Measurements from ENCODE around the gene NDUFS6. TPM values are rescaled to one million over a fixed set of nuclear protein-coding genes. Genes with fewer than 3 reads are reported as not detected.

The NDUFS6 gene
- total and polyA plus RNA-seq, 4 donors: 12.5 to 98.9 (median 62.0) TPM

- Histone ChIP-seq H3K27ac (ENCODE audit: low read depth, low read length) (no peak overlapping the region), H3K4me3 (ENCODE audit: low read depth, low read length) (no peak overlapping the region), H3K27me3 (ENCODE audit: control insufficient read depth, insufficient read depth, low read length) (no peaks in the 10 kb centered on the region), H3K9me3 (ENCODE audit: control insufficient read depth, insufficient read depth, low read length) (no peaks in the 10 kb centered on the region), H3K4me1 (ENCODE audit: control insufficient read depth, insufficient read depth, low read length) (no peaks in the 10 kb centered on the region), H3K36me3 (ENCODE audit: control insufficient read depth, insufficient read depth, low read length) (no peaks in the 10 kb centered on the region)
- no peak for DNase-seq (ENCODE audit: low read depth in 4 of 6, low spot score in 6 of 6)
- WGBS (ENCODE audit: insufficient coverage): 100% methylated on average over 2 of the region's 3 CpGs
Measured at GRCh38 chr5:1758574-1758973, 42.6 kb upstream of the NDUFS6 start.

- no peak for DNase-seq (ENCODE audit: low read depth in 4 of 6, low spot score in 6 of 6)
- 88% methylated on average over 8 of the region's 13 CpGs for WGBS (ENCODE audit: insufficient coverage)
Measured at GRCh38 chr5:1759378-1759970, 41.7 kb upstream of the NDUFS6 start.

GRCh38 chr5:1760231-1760630, 41.0 kb upstream of the NDUFS6 start:
- WGBS (ENCODE audit: insufficient coverage): no CpG with 5 or more reads among the region's 4 CpGs
- Histone ChIP-seq H3K9me3 (ENCODE audit: control insufficient read depth, insufficient read depth, low read length) (no peaks in the 10 kb centered on the region), H3K4me3 (ENCODE audit: low read depth, low read length) (no peak overlapping the region), H3K4me1 (ENCODE audit: control insufficient read depth, insufficient read depth, low read length) (no peaks in the 10 kb centered on the region), H3K36me3 (ENCODE audit: control insufficient read depth, insufficient read depth, low read length) (no peaks in the 10 kb centered on the region), H3K27me3 (ENCODE audit: control insufficient read depth, insufficient read depth, low read length) (peaks cover 3% of the 10 kb centered on the region), H3K27ac (ENCODE audit: low read depth, low read length) (no peak overlapping the region)
- peak in 1 of 6 donors; percentile 78 for DNase-seq (ENCODE audit: low read depth in 4 of 6, low spot score in 6 of 6)

More at GRCh38 chr5:1759378-1759970, 41.7 kb upstream of the NDUFS6 start:
- Histone ChIP-seq H3K36me3 (ENCODE audit: control insufficient read depth, insufficient read depth, low read length) (no peaks in the 10 kb centered on the region), H3K9me3 (ENCODE audit: control insufficient read depth, insufficient read depth, low read length) (no peaks in the 10 kb centered on the region), H3K4me1 (ENCODE audit: control insufficient read depth, insufficient read depth, low read length) (no peaks in the 10 kb centered on the region), H3K4me3 (ENCODE audit: low read depth, low read length) (no peak overlapping the region), H3K27ac (ENCODE audit: low read depth, low read length) (no peak overlapping the region), H3K27me3 (ENCODE audit: control insufficient read depth, insufficient read depth, low read length) (no peaks in the 10 kb centered on the region)

- no peak for DNase-seq (ENCODE audit: low read depth in 4 of 6, low spot score in 6 of 6)
- H3K4me1 ChIP-seq (ENCODE audit: control insufficient read depth, insufficient read depth, low read length): no peaks in the 10 kb centered on the region
- peaks cover 3% of the 10 kb centered on the region for H3K27me3 ChIP-seq (ENCODE audit: control insufficient read depth, insufficient read depth, low read length)
- WGBS (ENCODE audit: insufficient coverage): 84% methylated on average over 28 of the region's 28 CpGs
- H3K27ac ChIP-seq (ENCODE audit: low read depth, low read length): no peak overlapping the region
- no peak overlapping the region for H3K4me3 ChIP-seq (ENCODE audit: low read depth, low read length)
- no peaks in the 10 kb centered on the region for H3K9me3 ChIP-seq (ENCODE audit: control insufficient read depth, insufficient read depth, low read length)
- H3K36me3 ChIP-seq (ENCODE audit: control insufficient read depth, insufficient read depth, low read length): no peaks in the 10 kb centered on the region
Measured at GRCh38 chr5:1760656-1761452, 40.4 kb upstream of the NDUFS6 start.

GRCh38 chr5:1761453-1761755, 39.8 kb upstream of the NDUFS6 start:
- DNase-seq (ENCODE audit: low read depth in 4 of 6, low spot score in 6 of 6): no peak
- Histone ChIP-seq H3K36me3 (ENCODE audit: control insufficient read depth, insufficient read depth, low read length) (no peaks in the 10 kb centered on the region), H3K9me3 (ENCODE audit: control insufficient read depth, insufficient read depth, low read length) (no peaks in the 10 kb centered on the region), H3K4me3 (ENCODE audit: low read depth, low read length) (no peak overlapping the region), H3K27me3 (ENCODE audit: control insufficient read depth, insufficient read depth, low read length) (peaks cover 3% of the 10 kb centered on the region), H3K4me1 (ENCODE audit: control insufficient read depth, insufficient read depth, low read length) (no peaks in the 10 kb centered on the region), H3K27ac (ENCODE audit: low read depth, low read length) (no peak overlapping the region)
- WGBS (ENCODE audit: insufficient coverage): 90% methylated on average over 10 of the region's 11 CpGs

- Histone ChIP-seq H3K4me3 (ENCODE audit: low read depth, low read length) (no peak overlapping the region), H3K9me3 (ENCODE audit: control insufficient read depth, insufficient read depth, low read length) (no peaks in the 10 kb centered on the region), H3K27ac (ENCODE audit: low read depth, low read length) (no peak overlapping the region), H3K4me1 (ENCODE audit: control insufficient read depth, insufficient read depth, low read length) (no peaks in the 10 kb centered on the region), H3K36me3 (ENCODE audit: control insufficient read depth, insufficient read depth, low read length) (no peaks in the 10 kb centered on the region), H3K27me3 (ENCODE audit: control insufficient read depth, insufficient read depth, low read length) (peaks cover 3% of the 10 kb centered on the region)
- WGBS (ENCODE audit: insufficient coverage): 80% methylated on average over 23 of the region's 25 CpGs
- DNase-seq (ENCODE audit: low read depth in 4 of 6, low spot score in 6 of 6): no peak
Measured at GRCh38 chr5:1762121-1762882, 38.9 kb upstream of the NDUFS6 start.

GRCh38 chr5:1762883-1763547, 38.2 kb upstream of the NDUFS6 start:
- Histone ChIP-seq H3K4me1 (ENCODE audit: control insufficient read depth, insufficient read depth, low read length) (no peaks in the 10 kb centered on the region), H3K27ac (ENCODE audit: low read depth, low read length) (no peak overlapping the region), H3K27me3 (ENCODE audit: control insufficient read depth, insufficient read depth, low read length) (peaks cover 3% of the 10 kb centered on the region), H3K36me3 (ENCODE audit: control insufficient read depth, insufficient read depth, low read length) (no peaks in the 10 kb centered on the region), H3K9me3 (ENCODE audit: control insufficient read depth, insufficient read depth, low read length) (no peaks in the 10 kb centered on the region), H3K4me3 (ENCODE audit: low read depth, low read length) (no peak overlapping the region)
- no peak for DNase-seq (ENCODE audit: low read depth in 4 of 6, low spot score in 6 of 6)
- WGBS (ENCODE audit: insufficient coverage): 79% methylated on average over 13 of the region's 13 CpGs

- Histone ChIP-seq H3K4me1 (ENCODE audit: control insufficient read depth, insufficient read depth, low read length) (no peaks in the 10 kb centered on the region), H3K36me3 (ENCODE audit: control insufficient read depth, insufficient read depth, low read length) (no peaks in the 10 kb centered on the region), H3K4me3 (ENCODE audit: low read depth, low read length) (no peak overlapping the region), H3K27me3 (ENCODE audit: control insufficient read depth, insufficient read depth, low read length) (peaks cover 3% of the 10 kb centered on the region), H3K9me3 (ENCODE audit: control insufficient read depth, insufficient read depth, low read length) (no peaks in the 10 kb centered on the region), H3K27ac (ENCODE audit: low read depth, low read length) (no peak overlapping the region)
- peak in 2 of 6 donors; percentile 47 to 64 for DNase-seq (ENCODE audit: low read depth in 4 of 6, low spot score in 6 of 6)
- 40% methylated on average over 9 of the region's 15 CpGs for WGBS (ENCODE audit: insufficient coverage)
Measured at GRCh38 chr5:1763548-1763911, 37.7 kb upstream of the NDUFS6 start.

- Histone ChIP-seq H3K4me3 (ENCODE audit: low read depth, low read length) (no peak overlapping the region), H3K27me3 (ENCODE audit: control insufficient read depth, insufficient read depth, low read length) (peaks cover 3% of the 10 kb centered on the region), H3K36me3 (ENCODE audit: control insufficient read depth, insufficient read depth, low read length) (no peaks in the 10 kb centered on the region), H3K4me1 (ENCODE audit: control insufficient read depth, insufficient read depth, low read length) (no peaks in the 10 kb centered on the region), H3K9me3 (ENCODE audit: control insufficient read depth, insufficient read depth, low read length) (no peaks in the 10 kb centered on the region), H3K27ac (ENCODE audit: low read depth, low read length) (no peak overlapping the region)
- no peak for DNase-seq (ENCODE audit: low read depth in 4 of 6, low spot score in 6 of 6)
- WGBS (ENCODE audit: insufficient coverage): 85% methylated on average over 25 of the region's 32 CpGs
Measured at GRCh38 chr5:1763960-1764605, 37.1 kb upstream of the NDUFS6 start.
